HEK293 (cell line): Measurements from ENCODE around the gene TLE6.
A peak's percentile ranks its signal among the peaks of the same experiment; 100 is the strongest.

ENCODE experiments used
- EGR2 ChIP-seq: fragments of 450-650 bp; formaldehyde crosslinking; IDR thresholded peaks from 2 replicates; pipeline ENCODE4 v1.5.1; 2016; ENCODE audit warnings: low read depth, missing biosample characterization, missing genetic modification characterization
- HOXD13 ChIP-seq: sonication (generic); formaldehyde crosslinking; IDR thresholded peaks from 2 replicates; pipeline ENCODE4 v1.8.0; 2022; ENCODE audit warnings: missing genetic modification reagents, borderline replicate concordance
- KLF1 ChIP-seq: fragments of 450-650 bp; formaldehyde crosslinking; IDR thresholded peaks from 2 replicates; pipeline ENCODE4 v1.5.1; 2016; ENCODE audit warnings: missing biosample characterization, missing genetic modification characterization
- KLF7 ChIP-seq: fragments of 450-650 bp; formaldehyde crosslinking; IDR thresholded peaks from 2 replicates; pipeline ENCODE4 v1.5.1; 2016; ENCODE audit warnings: missing biosample characterization, missing genetic modification characterization, borderline replicate concordance
- KLF8 ChIP-seq: fragments of 450-650 bp; formaldehyde crosslinking; IDR thresholded peaks from 2 replicates; pipeline ENCODE4 v1.5.1; 2016; ENCODE audit warnings: missing biosample characterization, missing genetic modification characterization
- RBAK ChIP-seq: fragments of 450-650 bp; formaldehyde crosslinking; IDR thresholded peaks from 2 replicates; pipeline ENCODE4 v1.5.1; 2016; ENCODE audit warnings: missing biosample characterization, missing genetic modification characterization
- REPIN1 ChIP-seq: fragments of 450-650 bp; formaldehyde crosslinking; IDR thresholded peaks from 2 replicates; pipeline ENCODE4 v1.5.1; 2017; ENCODE audit warnings: missing biosample characterization, missing genetic modification characterization, low read depth
- SP3 ChIP-seq: fragments of 450-650 bp; formaldehyde crosslinking; IDR thresholded peaks from 2 replicates; pipeline ENCODE4 v1.5.1; 2016; ENCODE audit warnings: missing biosample characterization, missing genetic modification characterization
- SP7 ChIP-seq: fragments of 450-650 bp; formaldehyde crosslinking; IDR thresholded peaks from 2 replicates; pipeline ENCODE4 v1.5.1; 2016; ENCODE audit warnings: missing biosample characterization, missing genetic modification characterization
- ZBTB26 ChIP-seq: fragments of 450-650 bp; formaldehyde crosslinking; optimal IDR thresholded peaks from 2 replicates; pipeline ENCODE3; 2016; ENCODE audit warnings: missing biosample characterization, mild to moderate bottlenecking, missing genetic modification characterization
- ZBTB6 ChIP-seq: fragments of 450-650 bp; formaldehyde crosslinking; IDR thresholded peaks from 2 replicates; pipeline ENCODE4 v1.5.1; 2017; ENCODE audit warnings: missing biosample characterization, missing genetic modification characterization
- ZBTB8A ChIP-seq: fragments of 450-650 bp; formaldehyde crosslinking; IDR thresholded peaks from 2 replicates; pipeline ENCODE4 v1.5.1; 2016; ENCODE audit warnings: missing biosample characterization, missing genetic modification characterization
- ZFHX2 ChIP-seq: fragments of 450-650 bp; formaldehyde crosslinking; conservative IDR thresholded peaks from 2 replicates; pipeline ENCODE4 v1.5.1; 2016; ENCODE audit warnings: missing biosample characterization, missing genetic modification characterization
- ZFP41 ChIP-seq: fragments of 450-650 bp; formaldehyde crosslinking; IDR thresholded peaks from 2 replicates; pipeline ENCODE4 v1.5.1; 2016; ENCODE audit warnings: missing biosample characterization, missing genetic modification characterization, borderline replicate concordance
- ZNF132 ChIP-seq: fragments of 450-650 bp; formaldehyde crosslinking; IDR thresholded peaks from 2 replicates; pipeline ENCODE4 v1.5.1; 2017; ENCODE audit warnings: missing biosample characterization, missing genetic modification characterization, borderline replicate concordance
- ZNF19 ChIP-seq: fragments of 450-650 bp; formaldehyde crosslinking; IDR thresholded peaks from 2 replicates; pipeline ENCODE4; 2016; ENCODE audit warnings: missing biosample characterization, missing genetic modification characterization, low read depth
- ZNF211 ChIP-seq: fragments of 450-650 bp; formaldehyde crosslinking; IDR thresholded peaks from 2 replicates; pipeline ENCODE4 v1.5.1; 2016; ENCODE audit warnings: low read depth, missing biosample characterization, missing genetic modification characterization
- ZNF214 ChIP-seq: fragments of 450-650 bp; formaldehyde crosslinking; IDR thresholded peaks from 2 replicates; pipeline ENCODE4 v1.5.1; 2017; ENCODE audit warnings: missing biosample characterization, mild to moderate bottlenecking, missing genetic modification characterization, borderline replicate concordance
- ZNF23 ChIP-seq: fragments of 450-650 bp; formaldehyde crosslinking; IDR thresholded peaks from 2 replicates; pipeline ENCODE4 v1.5.1; 2016; ENCODE audit warnings: missing biosample characterization, missing genetic modification characterization, borderline replicate concordance
- ZNF24 ChIP-seq: fragments of 450-650 bp; formaldehyde crosslinking; IDR thresholded peaks from 2 replicates; pipeline ENCODE4 v1.5.1; 2016; ENCODE audit warnings: missing biosample characterization, missing genetic modification characterization
- ZNF280D ChIP-seq: fragments of 450-650 bp; formaldehyde crosslinking; IDR thresholded peaks from 2 replicates; pipeline ENCODE4 v1.5.1; 2016; ENCODE audit warnings: missing biosample characterization, missing genetic modification characterization
- ZNF350 ChIP-seq: fragments of 450-650 bp; formaldehyde crosslinking; IDR thresholded peaks from 2 replicates; pipeline ENCODE4 v1.5.0; 2017; ENCODE audit warnings: missing biosample characterization, mild to moderate bottlenecking, missing genetic modification characterization
- ZNF398 ChIP-seq: fragments of 450-650 bp; formaldehyde crosslinking; IDR thresholded peaks from 2 replicates; pipeline ENCODE4 v1.5.1; 2017; ENCODE audit warnings: missing biosample characterization, missing genetic modification characterization
- ZNF404 ChIP-seq: fragments of 450-650 bp; formaldehyde crosslinking; IDR thresholded peaks from 2 replicates; pipeline ENCODE4 v1.5.1; 2017; ENCODE audit warnings: missing biosample characterization, missing genetic modification characterization
- ZNF426 ChIP-seq: fragments of 450-650 bp; formaldehyde crosslinking; IDR thresholded peaks from 2 replicates; pipeline ENCODE4 v1.5.1; 2017; ENCODE audit warnings: missing biosample characterization, missing genetic modification characterization, mild to moderate bottlenecking, inconsistent platforms, moderate library complexity
- ZNF473 ChIP-seq: fragments of 450-650 bp; formaldehyde crosslinking; IDR thresholded peaks from 2 replicates; pipeline ENCODE4 v1.5.1; 2017; ENCODE audit warnings: missing biosample characterization, missing genetic modification characterization
- ZNF544 ChIP-seq: fragments of 450-650 bp; formaldehyde crosslinking; IDR thresholded peaks from 2 replicates; pipeline ENCODE4 v1.5.0; 2017; ENCODE audit warnings: missing biosample characterization, missing genetic modification characterization
- ZNF549 ChIP-seq: fragments of 450-650 bp; IDR thresholded peaks from 2 replicates; pipeline ENCODE4 v1.5.1; 2018; ENCODE audit warnings: missing biosample characterization, missing genetic modification characterization, mild to moderate bottlenecking, inconsistent platforms, moderate library complexity
- ZNF645 ChIP-seq: fragments of 450-650 bp; formaldehyde crosslinking; IDR thresholded peaks from 2 replicates; pipeline ENCODE4; 2016; ENCODE audit warnings: missing biosample characterization, missing genetic modification characterization
- ZNF701 ChIP-seq: fragments of 450-650 bp; formaldehyde crosslinking; IDR thresholded peaks from 2 replicates; pipeline ENCODE4 v1.5.1; 2016; ENCODE audit warnings: missing biosample characterization, missing genetic modification characterization
- ZNF747 ChIP-seq: fragments of 450-650 bp; formaldehyde crosslinking; IDR thresholded peaks from 2 replicates; pipeline ENCODE4 v1.5.1; 2016; ENCODE audit warnings: missing biosample characterization, missing genetic modification characterization
- ZNF76 ChIP-seq: fragments of 450-650 bp; formaldehyde crosslinking; IDR thresholded peaks from 2 replicates; pipeline ENCODE4; 2016; ENCODE audit warnings: low read depth, missing biosample characterization, missing genetic modification characterization, borderline replicate concordance
- ZNF791 ChIP-seq: fragments of 450-650 bp; formaldehyde crosslinking; IDR thresholded peaks from 2 replicates; pipeline ENCODE4 v1.5.1; 2016; ENCODE audit warnings: missing biosample characterization, missing genetic modification characterization
- ZSCAN16 ChIP-seq: fragments of 450-650 bp; formaldehyde crosslinking; IDR thresholded peaks from 2 replicates; pipeline ENCODE4 v1.5.1; 2016; ENCODE audit warnings: missing biosample characterization, missing genetic modification characterization

The TLE6 gene

DNA sequence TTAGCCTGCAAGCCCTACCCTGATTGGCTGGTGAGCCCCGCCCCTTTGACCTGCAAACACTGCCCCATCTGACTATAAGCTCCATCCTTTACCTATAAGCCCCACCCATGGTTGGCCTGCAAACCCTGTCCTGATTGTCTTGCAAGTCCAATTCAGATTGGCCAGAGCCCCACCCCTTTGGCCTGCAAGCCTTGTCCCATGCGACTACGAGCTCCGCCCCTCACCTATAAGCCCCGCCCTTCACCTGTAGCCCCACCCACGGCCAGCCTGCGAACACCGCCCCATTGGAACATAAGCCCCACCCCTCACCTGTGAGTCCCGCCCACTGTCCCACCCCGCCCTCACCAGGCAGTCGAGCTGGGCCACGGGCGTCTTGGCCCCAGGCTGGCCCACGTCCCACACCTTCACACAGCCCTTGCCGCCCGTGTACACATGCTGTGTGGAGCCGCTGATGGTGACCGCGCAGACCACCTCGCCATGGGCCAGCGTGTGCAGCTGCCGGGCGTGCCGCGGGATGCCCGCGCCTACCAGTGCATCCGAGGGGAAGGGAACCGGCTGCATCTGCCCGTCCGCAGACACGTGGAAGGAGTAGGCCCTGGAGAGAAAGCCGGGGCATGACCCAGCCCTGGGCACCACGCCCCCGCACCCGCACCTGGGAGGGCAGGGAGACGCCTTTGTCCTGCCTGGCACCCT lies 28.9 kb downstream of the TLE6 start (continued):
- no peak for TF ChIP-seq ZNF24 (tag by site-specific recombination)
- TF ChIP-seq SP3, result peak; percentile 42; the same call in 1 of the 2 replicates
- no peak for TF ChIP-seq ZNF211
- TF ChIP-seq ZNF747, result no peak
- no peak for TF ChIP-seq ZBTB26 (tag by site-specific recombination)
- TF ChIP-seq KLF1 (tag by site-specific recombination), result peak; percentile 81
- TF ChIP-seq ZNF214 (tag by site-specific recombination), result no peak
- TF ChIP-seq KLF8 (tag by site-specific recombination), result peak; percentile 75
- TF ChIP-seq ZBTB8A, result no peak
- 0 out of 2 replicates have a peak, but pooled peaks have one; percentile 4 for TF ChIP-seq ZFHX2 (tag by site-specific recombination)
- no peak for TF ChIP-seq ZNF398 (tag by site-specific recombination)
- TF ChIP-seq HOXD13 (CRISPR knock-in tag), result no peak
- TF ChIP-seq ZNF701 (tag by site-specific recombination), result no peak
- TF ChIP-seq RBAK (tag by site-specific recombination), result no peak
- TF ChIP-seq ZNF791 (tag by site-specific recombination), result no peak
- TF ChIP-seq ZNF76 (tag by site-specific recombination), result no peak
- TF ChIP-seq ZNF280D, result no peak
- TF ChIP-seq ZNF23 (tag by site-specific recombination), result no peak
- TF ChIP-seq ZNF473 (tag by site-specific recombination), result no peak
- 0 out of 2 replicates have a peak, but pooled peaks have one; percentile 40 for TF ChIP-seq EGR2
- TF ChIP-seq ZNF350, result no peak
- no peak for TF ChIP-seq ZNF404 (tag by site-specific recombination)
- no peak for TF ChIP-seq SP7
- TF ChIP-seq ZSCAN16 (tag by site-specific recombination), result no peak
- no peak for TF ChIP-seq KLF7
- TF ChIP-seq ZNF19, result no peak
- TF ChIP-seq ZNF544 (tag by site-specific recombination), result no peak
- no peak for TF ChIP-seq ZNF132 (tag by site-specific recombination)
- no peak for TF ChIP-seq ZNF426
- TF ChIP-seq ZBTB6, result no peak
- TF ChIP-seq REPIN1 (tag by site-specific recombination), result no peak
- no peak for TF ChIP-seq ZNF645 (tag by site-specific recombination)
- TF ChIP-seq ZFP41, result no peak
- no peak for TF ChIP-seq ZNF549 (tag by site-specific recombination)
